Left lung (tissue), 10 donors: ENCODE results near the gene PRKCE. TPM values are rescaled to one million over a fixed set of nuclear protein-coding genes. Genes with fewer than 3 reads are reported as not detected.

Experiments
- ATAC-seq: fragments of 200-7000 bp; cut with Tn5 transposase; one replicate; pipeline ENCODE4 v1.9.1; 2020; ENCODE audit warnings: moderate library complexity
- DNase-seq, 4 donors: peaks; one replicate each; pipeline ENCODE4 v3.0.0-alpha.2; 2013 to 2020
- H3K27ac ChIP-seq, 2 donors: fragments of 200-600 bp; sonication (generic) in 1 of 2; one replicate each; pipeline versions ENCODE4 v1.5.0 to v1.8.0; 2020 to 2021
- H3K27me3 ChIP-seq, 2 donors: fragments of 200-600 bp; sonication (generic) in 1 of 2; one replicate each; pipeline versions ENCODE4 v1.5.0 to v1.8.0; 2020 to 2021
- H3K36me3 ChIP-seq, 2 donors: fragments of 200-600 bp; sonication (generic) in 1 of 2; one replicate each; pipeline versions ENCODE4 v1.5.0 to v1.8.0; 2020 to 2021
- H3K4me1 ChIP-seq, 2 donors: fragments of 200-600 bp; one replicate each; pipeline ENCODE4 v1.8.0; 2021
- H3K4me3 ChIP-seq, 2 donors: fragments of 200-600 bp; sonication (generic) in 1 of 2; one replicate each; pipeline versions ENCODE4 v1.5.0 to v1.8.0; 2020 to 2021; ENCODE audit warnings: mild to moderate bottlenecking in 1 of 2
- H3K9me3 ChIP-seq, 2 donors: fragments of 200-600 bp; sonication (generic) in 1 of 2; one replicate each; pipeline versions ENCODE4 v1.5.0 to v1.8.0; 2020 to 2021
- CTCF ChIP-seq, 2 donors: fragments of 200-600 bp; sonication (generic) in 1 of 2; IDR thresholded peaks; one replicate each; pipeline versions ENCODE4 v1.5.0 to v1.8.0; 2021; ENCODE audit warnings: antibody characterized with exemption in 2 of 2
- intact Hi-C, 2 donors: fragments of 100-400 bp; cut with DNase I; formaldehyde crosslinking; loops; one replicate each; pipeline versions ENCODE4 v1.11.2 to v1.14.2; 2022
- polyA plus RNA-seq, 6 donors: library from polyadenylated mRNA; unstranded; fragments of 120-200 nt; gene quantifications; one replicate each; pipeline ENCODE4 v1.2.1, GENCODE V29; 2013; ENCODE audit not compliant: insufficient read length in 6 of 6
- total RNA-seq, 2 donors: library from RNA; stranded (reverse); fragmentation: NEBNext Ultra II Directional; extraction: Animal tissue kit (Norgen Biotek cat#: 25700); gene quantifications; one replicate each; pipeline ENCODE4 v1.2.1, GENCODE V29; 2021
- donor health status: DM: no; HTN: yes; CAD: no.
- donor health status: DM: no; HTN: no; CAD: no.

The PRKCE gene
- total and polyA plus RNA-seq, 8 donors: 12.0 to 56.9 (median 14.7) TPM

- no peak for TF ChIP-seq CTCF (IDR thresholded peaks at IDR 0.05)
- Histone ChIP-seq H3K9me3 (no peaks in the 10 kb centered on the region), H3K27ac (peak overlapping the region in 1 of 2 donors; percentile 50), H3K36me3 (no peaks in the 10 kb centered on the region), H3K4me3 (no peak overlapping the region), H3K27me3 (no peaks in the 10 kb centered on the region), H3K4me1 (peaks cover 0 to 41% of the 10 kb centered on the region in 2 donors)
- ATAC-seq (no peak), DNase-seq (no peak)
- intact Hi-C loops: loop anchor here in 1 of 2 donors (5.0 kb wide), 1 partner anchor 132 kb away; no protein-coding TSS in a partner anchor
Observed at GRCh38 chr2:45774688-45775244, 123.3 kb downstream of the PRKCE start.

- Histone ChIP-seq H3K9me3 (no peaks in the 10 kb centered on the region), H3K36me3 (no peaks in the 10 kb centered on the region), H3K27me3 (no peaks in the 10 kb centered on the region), H3K4me3 (no peak overlapping the region), H3K27ac (no peak overlapping the region), H3K4me1 (peaks cover 0 to 40% of the 10 kb centered on the region in 2 donors)
- no peak for TF ChIP-seq CTCF (IDR thresholded peaks at IDR 0.05)
- DNase-seq (no peak), ATAC-seq (no peak)
- intact Hi-C loops: loop anchor here in 1 of 2 donors (5.0 kb wide), 1 partner anchor 134 kb away; no protein-coding TSS in a partner anchor
Observed at GRCh38 chr2:45776160-45776955, 124.9 kb downstream of the PRKCE start.

DNA sequence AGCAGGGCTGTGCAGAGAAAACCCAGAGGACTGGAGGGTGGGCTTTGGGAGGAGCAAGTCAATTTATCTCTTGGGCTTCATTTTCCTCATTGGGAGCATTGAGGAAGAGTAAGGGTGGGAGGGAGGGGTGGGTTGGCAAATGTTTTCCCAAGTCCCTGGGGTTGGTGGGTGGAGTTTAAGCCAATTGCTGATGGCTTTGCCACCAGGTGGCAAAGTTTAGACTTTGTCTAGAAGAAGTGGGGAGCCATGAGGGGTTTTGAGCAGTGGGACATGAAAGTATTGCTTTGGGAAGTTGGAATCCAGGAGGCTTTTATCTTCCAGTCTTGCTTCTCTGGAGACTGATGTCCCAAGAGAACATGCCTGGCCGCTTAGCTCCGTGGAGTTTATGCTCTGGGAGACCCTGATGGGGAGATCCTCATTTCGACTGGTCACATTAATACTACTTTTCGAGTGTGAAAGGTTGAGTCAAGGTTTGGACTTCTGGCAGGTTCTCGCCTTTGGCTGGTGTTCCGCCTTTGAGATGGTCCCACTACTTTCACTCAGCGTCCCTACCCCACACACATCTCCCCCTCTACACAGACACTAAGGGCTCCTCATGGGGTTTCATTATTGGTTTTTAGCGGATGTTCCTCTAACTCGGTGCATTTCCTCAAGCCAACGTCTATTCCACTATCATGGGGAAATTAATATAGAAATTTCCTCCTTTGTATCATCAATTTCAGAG lies 126.7 kb downstream of the PRKCE start:
- Histone ChIP-seq H3K27me3 (no peaks in the 10 kb centered on the region), H3K4me3 (no peak overlapping the region), H3K9me3 (no peaks in the 10 kb centered on the region), H3K4me1 (peaks cover 0 to 37% of the 10 kb centered on the region in 2 donors), H3K27ac (no peak overlapping the region), H3K36me3 (no peaks in the 10 kb centered on the region)
- no peak for TF ChIP-seq CTCF (IDR thresholded peaks at IDR 0.05)
- intact Hi-C loops: loop anchor here in 1 of 2 donors (5.0 kb wide), 1 partner anchor 136 kb away; no protein-coding TSS in a partner anchor
- ATAC-seq (no peak), DNase-seq (no peak)

- Histone ChIP-seq H3K4me1 (peaks cover 0 to 38% of the 10 kb centered on the region in 2 donors), H3K4me3 (no peak overlapping the region), H3K9me3 (no peaks in the 10 kb centered on the region), H3K27me3 (no peaks in the 10 kb centered on the region), H3K27ac (no peak overlapping the region), H3K36me3 (no peaks in the 10 kb centered on the region)
- peak; percentile 68 to 84 for TF ChIP-seq CTCF (IDR thresholded peaks at IDR 0.05)
- ATAC-seq: peak; percentile 90
- intact Hi-C loops: loop anchor here in 1 of 2 donors (5.0 kb wide), 1 partner anchor 136 kb away; no protein-coding TSS in a partner anchor
- peak in 1 of 4 donors; percentile 67 for DNase-seq
Observed at GRCh38 chr2:45778720-45779171, 127.3 kb downstream of the PRKCE start.
